Measurements from ENCODE around the gene INPP5A. TPM values are rescaled to one million over a fixed set of nuclear protein-coding genes. Genes with fewer than 3 reads are reported as not detected.

The INPP5A gene
- total RNA-seq, 1 experiment from 2014 or later = 12.3 TPM

GRCh38 chr10:132592790-132593383 lies 55.3 kb downstream of the INPP5A start:
- Histone ChIP-seq H3K4me3 (replicated peaks in 1 of 2; ENCODE audit: low read depth in 1 of 2, low read length in 2 of 2) (no peak overlapping the region), H3K36me3 (ENCODE audit: control insufficient read depth in 1 of 2, insufficient read depth in 2 of 2, low read length in 2 of 2) (no peaks in the 10 kb centered on the region), H3K4me2 (ENCODE audit: low read length) (no peak overlapping the region), H3K27ac (ENCODE audit: low read depth, low read length) (no peak overlapping the region), H3K9me2 (ENCODE audit: insufficient read depth) (no peaks in the 10 kb centered on the region), H2AFZ (ENCODE audit: low read depth, low read length, poor library complexity, severe bottlenecking) (no peak overlapping the region), H3K79me2 (ENCODE audit: insufficient read depth, low read length) (0 out of 2 replicates have a peak, but pooled peaks cover 5% of the 10 kb centered on the region), H3K27me3 (ENCODE audit: insufficient read depth, low read length) (no peaks in the 10 kb centered on the region), H3K9ac (ENCODE audit: low read length) (no peak overlapping the region), H4K20me1 (ENCODE audit: insufficient read depth) (no peaks in the 10 kb centered on the region), H3K4me1 (ENCODE audit: control insufficient read depth in 1 of 2, insufficient read depth in 2 of 2, low read length in 2 of 2) (peaks cover 8 to 16% of the 10 kb centered on the region in 2 experiments), H3K9me3 (ENCODE audit: control insufficient read depth in 1 of 2, insufficient read depth in 1 of 2, low read depth in 1 of 2, low read length in 2 of 2) (no peaks in the 10 kb centered on the region)
- DNase-seq (ENCODE audit: low read depth, low spot score) (no peak), ATAC-seq (no peak)
- POLR2A ChIA-PET = no interaction called here
- no peak for TF ChIP-seq ELF1 (IDR thresholded peaks at IDR 0.05; ENCODE audit: borderline replicate concordance, low read depth)
- no peak for TF ChIP-seq ZBTB33 (IDR thresholded peaks at IDR 0.05; ENCODE audit: extremely low read depth, insufficient replicate concordance, low read length)
- TF ChIP-seq CTCF (IDR thresholded peaks at IDR 0.05 in 2 of 3, conservative IDR thresholded peaks at IDR 0.05 in 1 of 3; ENCODE audit: borderline replicate concordance in 1 of 3, insufficient read depth in 1 of 3, low read depth in 2 of 3, low read length in 2 of 3) = no peak
- TF ChIP-seq REST (IDR thresholded peaks at IDR 0.05; ENCODE audit: low read depth) = no peak
- TF ChIP-seq EGR1 (IDR thresholded peaks at IDR 0.05; ENCODE audit: low read depth) = no peak
- no peak for TF ChIP-seq YY1 (IDR thresholded peaks at IDR 0.05; ENCODE audit: extremely low read depth, insufficient replicate concordance, low read depth, low read length)
- no peak for TF ChIP-seq ZFX (IDR thresholded peaks at IDR 0.05)
- no peak for TF ChIP-seq FOSL1 (IDR thresholded peaks at IDR 0.05; ENCODE audit: low read depth)
- no peak for TF ChIP-seq EZH2 (IDR thresholded peaks at IDR 0.05)
- no peak for TF ChIP-seq RAD21 (IDR thresholded peaks at IDR 0.05; ENCODE audit: low read depth)
- no peak for TF ChIP-seq SRF (IDR thresholded peaks at IDR 0.05; ENCODE audit: low read depth)
- TF ChIP-seq CBX3 (IDR thresholded peaks at IDR 0.05; ENCODE audit: low read depth) = no peak
- no peak for TF ChIP-seq ATF3 (IDR thresholded peaks at IDR 0.05)
- RAD21 ChIA-PET (ENCODE audit: low non-redundant PET in 1 of 2, low total read pairs in 2 of 2, uncharacterized antibody in 2 of 2, unreplicated experiment in 2 of 2) = no interaction called here
- intact Hi-C loops (cut with micrococcal nuclease) = no loop called here
- BruUV-seq (replicated peaks) = no TSS peak
- CTCF ChIA-PET = no interaction called here
